Measurements from ENCODE around the gene DSC2.
"Not testable (repeated sequence)": the region's sequence is repeated elsewhere in the genome, so short reads cannot be mapped to it uniquely, and the experiment has no call there.

The DSC2 gene
- 0 to 0.14 reads per million in 2 donors for total RNA-seq

DNA sequence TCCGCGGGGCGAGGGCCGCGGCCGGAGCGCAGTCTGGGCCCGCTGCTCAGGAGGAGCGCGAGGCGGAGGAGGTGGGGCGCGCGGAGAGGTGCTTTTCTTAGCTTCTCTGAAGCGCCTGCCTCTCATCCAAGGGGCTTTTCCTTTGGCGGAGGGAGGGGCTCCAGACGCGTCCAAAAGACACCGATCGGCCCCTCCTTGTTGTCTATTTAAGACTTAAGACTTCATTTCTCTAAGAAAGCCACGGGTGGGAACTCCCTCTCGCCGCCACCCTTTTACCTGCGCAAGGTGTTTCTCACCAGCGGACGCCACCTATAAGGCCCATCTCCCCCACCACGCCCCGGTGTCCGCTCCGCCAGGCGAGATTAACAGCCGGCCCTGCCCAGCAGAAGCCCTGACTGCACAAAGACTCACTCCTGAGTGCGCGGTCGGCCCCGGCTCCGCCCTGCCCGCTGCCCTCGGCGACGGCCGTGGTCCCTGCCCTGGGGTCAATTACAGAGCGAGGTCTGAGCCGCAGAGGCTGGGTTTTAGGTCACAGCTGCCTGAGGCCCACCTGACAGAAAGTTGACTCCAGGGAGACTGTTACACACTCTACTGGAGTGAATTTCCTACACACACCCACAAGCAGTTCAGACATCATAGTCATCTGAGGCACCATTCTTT, at the start of gene DSC2:
DSC2 (minus strand) TSS at position 397 of the 660 bp plus-strand sequence. CDS start 450 bp downstream, outside the sequence.
- no peak for DNase-seq

DNA sequence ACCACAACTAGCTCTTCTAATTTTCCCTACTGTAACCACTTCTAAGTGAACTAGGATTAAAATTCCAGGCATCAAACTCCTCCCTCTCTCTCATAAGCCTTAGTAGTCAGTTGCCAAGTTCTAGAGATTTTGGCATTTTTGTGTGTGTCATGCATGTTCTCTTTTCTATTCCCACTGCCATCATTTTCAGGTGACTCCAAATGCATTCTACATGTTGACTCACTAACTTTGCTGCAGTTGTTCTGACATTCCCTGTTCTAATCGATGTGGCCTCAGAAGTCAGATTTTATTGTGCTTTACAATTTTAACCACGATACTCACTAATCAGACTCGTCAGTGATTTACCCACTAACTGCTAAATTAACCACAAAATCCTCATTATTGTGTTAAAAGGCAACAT, 47.1 kb upstream of the DSC2 start:
- DNase-seq: no peak

DNA sequence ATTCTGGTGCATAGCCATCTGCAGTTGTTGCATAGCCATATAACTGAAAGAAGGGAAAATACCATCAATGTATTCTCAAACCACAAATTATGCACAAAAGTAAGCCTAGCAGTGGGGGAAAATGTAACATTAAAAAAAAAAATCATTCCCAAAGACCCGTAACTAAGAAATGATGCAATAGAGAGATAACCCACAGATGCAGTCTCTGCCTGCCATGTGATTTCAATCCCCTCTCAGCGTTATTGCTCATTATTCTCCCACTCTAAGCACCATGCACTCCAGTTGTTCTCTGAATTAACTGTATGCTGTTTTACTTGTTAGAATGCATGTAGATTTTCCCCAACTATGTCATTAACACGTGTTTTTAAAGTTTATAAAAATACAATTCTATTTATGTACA, 46.4 kb upstream of the DSC2 start:
- DNase-seq: no peak

DNA sequence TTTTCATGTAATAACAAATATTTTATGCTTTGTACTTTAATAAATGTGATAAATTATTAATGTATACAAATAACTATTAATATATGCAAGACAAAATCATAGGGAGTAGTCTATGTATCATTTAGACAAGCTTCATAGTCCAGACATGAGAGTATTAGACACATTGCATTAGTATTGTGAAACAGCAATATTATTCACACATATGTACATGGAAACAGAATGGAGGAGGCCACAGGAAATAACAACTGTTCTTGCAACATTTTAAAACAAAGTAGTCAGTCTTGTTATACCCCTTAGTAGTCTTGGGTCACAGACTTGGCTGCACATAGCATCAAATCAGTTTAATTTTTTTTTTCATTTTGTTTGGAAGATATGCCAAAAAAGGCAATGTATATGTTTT, 44.6 kb upstream of the DSC2 start:
- no peak for DNase-seq

DNA sequence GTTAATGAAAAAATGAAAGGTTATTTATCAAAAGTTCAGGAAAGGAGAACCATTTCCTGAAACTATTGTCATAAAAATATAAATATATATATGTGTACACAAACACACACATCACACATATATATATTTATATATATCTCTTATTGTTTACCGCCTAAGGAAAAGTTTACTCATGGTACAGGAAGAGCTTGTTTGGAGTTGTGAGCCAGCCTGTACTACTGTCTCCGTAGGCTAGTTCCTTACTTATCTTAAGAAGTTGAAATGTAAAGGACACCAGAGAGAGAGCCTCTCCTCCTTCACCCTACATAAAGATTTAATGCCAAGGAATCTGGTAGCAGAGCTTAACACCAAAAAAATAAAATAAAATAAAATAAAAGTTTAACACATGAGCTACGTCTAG, 40.8 kb upstream of the DSC2 start:
- DNase-seq: no peak

DNA sequence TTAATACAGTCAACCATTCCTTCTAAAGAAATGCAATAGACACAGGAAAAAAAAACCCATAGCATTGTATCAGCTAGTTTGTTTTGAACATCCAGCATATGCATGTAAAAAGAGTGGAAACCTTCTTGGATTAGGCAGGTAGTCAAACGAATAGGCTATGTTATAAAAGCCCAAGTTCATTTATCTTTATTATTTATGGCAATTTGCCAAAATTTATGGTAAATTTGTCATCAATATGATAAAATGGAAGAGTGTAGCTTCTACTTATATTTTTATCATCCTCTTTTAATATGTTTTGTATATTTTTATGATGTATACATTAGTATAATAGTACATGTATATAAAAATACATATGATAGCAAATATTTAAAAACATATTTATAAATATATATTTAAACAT, 36.5 kb upstream of the DSC2 start:
- no peak for DNase-seq

DNA sequence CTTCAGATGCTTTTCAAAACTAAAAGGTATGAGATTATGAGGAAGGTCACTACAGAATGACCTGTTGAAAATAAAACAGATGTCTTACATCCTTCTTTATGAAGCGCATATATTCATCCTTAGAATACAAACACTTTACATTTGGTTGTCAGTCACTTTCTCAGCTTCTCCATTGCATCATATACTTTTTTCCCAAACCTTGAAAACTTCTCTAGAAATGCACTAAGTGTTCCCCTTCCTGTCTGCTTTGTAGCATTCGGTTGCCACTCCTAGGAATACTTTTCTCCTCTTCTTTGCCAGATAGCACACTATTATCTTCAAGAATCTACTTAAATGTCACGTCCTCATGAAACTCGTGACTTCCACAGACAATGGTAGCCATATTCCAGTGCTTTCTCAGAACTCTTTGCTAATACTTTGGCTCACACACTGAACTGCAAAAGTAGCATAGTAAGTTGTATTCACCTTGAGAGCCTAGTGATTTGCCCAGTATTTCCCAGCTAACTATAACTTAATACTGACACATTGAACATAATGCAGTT, 32.8 kb upstream of the DSC2 start:
- no peak for DNase-seq

DNA sequence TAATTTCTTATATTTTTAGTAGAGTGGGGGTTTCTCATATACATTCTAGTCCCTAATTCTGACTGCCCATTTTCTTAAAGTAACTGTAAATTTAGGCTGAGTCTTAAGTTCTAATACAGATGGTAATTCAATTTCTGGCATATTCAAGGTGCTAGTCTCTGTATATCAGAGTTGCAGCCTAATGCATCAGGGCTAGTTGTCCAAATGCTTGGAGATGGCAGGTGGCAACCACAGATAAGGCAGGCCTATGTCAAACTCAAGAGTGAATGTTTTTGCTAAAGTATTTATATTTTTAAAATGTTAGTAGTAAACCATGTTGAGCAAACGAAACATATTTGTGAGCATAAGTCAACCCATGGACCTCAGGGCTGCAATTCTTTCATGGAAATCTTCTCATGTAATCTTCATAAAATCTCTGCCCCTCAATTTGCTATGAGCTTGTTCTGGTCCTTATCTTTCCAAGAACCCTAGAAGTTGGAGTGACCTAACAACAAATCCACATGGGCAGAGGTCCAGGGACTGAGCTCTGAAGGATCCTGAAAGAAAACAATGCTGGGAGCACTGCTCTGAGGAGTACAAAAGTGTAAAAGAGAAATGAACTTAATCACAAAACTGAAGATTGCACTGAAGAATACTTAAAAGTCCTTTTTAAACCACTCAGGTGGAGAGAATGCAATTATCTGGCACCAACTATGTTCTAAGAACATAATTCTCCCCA, 27.3 kb upstream of the DSC2 start:
- no peak for DNase-seq

GRCh38 chr18:31125878-31126277, 23.7 kb upstream of the DSC2 start:
- DNase-seq: no peak

DNA sequence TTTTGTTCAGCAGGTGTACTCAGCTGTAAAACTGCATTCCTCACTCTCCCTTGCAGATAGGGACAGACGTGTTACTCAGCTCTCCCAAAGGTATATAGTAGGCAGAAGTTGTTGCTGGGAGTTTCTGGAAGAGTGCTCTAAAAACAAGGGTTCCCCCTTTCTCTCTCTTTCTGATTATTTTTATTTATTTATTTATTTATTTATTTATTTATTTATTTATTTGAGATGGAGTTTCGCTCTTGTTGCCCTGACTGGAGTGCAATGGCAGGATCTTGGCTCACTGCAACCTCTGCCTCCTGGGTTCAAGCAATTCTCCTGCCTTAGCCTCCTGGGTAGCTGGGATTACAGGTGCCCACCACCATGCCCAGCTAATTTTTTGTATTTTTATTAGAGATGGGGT, 20.9 kb upstream of the DSC2 start:
- not testable (repeated sequence) for DNase-seq

- DNase-seq: no peak
Observed at GRCh38 chr18:31120594-31120993, 18.4 kb upstream of the DSC2 start.

DNA sequence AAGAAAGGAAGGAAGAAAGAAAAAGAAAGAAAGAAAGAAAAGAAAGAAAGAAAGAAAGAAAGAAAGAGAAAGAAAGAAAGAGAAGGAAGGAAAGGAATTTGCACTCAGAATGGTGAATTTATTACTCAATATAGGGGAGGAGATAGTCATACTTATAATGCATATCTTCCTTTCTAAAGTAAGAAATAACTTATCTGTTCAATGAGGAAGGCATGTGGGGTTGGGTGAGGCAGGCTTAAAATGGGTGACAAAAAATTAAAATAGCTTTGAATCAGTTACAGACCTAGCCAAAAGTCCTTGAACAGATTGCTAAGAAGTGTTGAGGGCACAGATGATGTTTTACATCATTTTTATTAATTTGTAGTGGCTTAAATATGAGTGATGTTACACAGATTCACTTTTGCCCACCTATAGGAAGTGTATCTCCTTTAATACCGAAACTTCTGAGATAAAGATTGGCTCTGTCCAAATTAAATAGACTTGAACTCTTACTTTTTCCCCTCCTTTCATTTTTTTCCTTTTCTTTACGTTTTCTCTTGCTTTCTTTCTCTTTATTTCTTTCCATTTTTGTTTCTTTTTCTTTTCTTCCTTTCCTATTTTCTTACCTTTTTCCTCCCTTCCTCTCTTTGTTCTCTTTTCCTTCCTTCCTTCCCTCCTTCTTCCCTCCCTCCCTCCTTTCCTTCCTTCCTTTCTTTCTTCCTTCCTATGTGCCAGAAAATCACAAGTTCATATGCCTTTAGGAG, 14.8 kb upstream of the DSC2 start:
- DNase-seq: no peak

- no peak for DNase-seq
Observed at GRCh38 chr18:31112804-31113203, 10.6 kb upstream of the DSC2 start.

GRCh38 chr18:31105733-31106132, 3.5 kb upstream of the DSC2 start:
- DNase-seq: no peak

GRCh38 chr18:31104444-31104843, 2.2 kb upstream of the DSC2 start:
- DNase-seq: no peak

- DNase-seq: no peak
Observed at GRCh38 chr18:31103423-31103822, 1.2 kb upstream of the DSC2 start.

DNA sequence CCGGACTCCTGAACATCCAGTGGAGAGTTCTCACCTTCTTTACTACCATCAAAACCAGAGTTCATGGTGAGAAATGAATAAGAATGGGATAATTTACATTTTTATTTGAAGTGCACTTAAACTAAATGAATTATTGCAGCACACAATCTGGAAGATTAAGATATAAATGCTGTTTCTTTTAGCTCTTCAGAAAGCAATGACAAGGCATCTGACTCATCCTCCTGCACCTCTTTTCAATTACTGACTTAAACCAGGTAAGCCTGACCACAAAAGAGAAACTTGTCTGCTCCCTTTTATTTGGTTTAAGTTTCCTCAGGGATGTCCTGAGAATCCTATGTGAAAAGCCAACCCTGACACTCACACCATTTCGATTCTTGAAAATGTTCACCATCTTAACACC, 720 bp upstream of the DSC2 start:
- DNase-seq: no peak

DNA sequence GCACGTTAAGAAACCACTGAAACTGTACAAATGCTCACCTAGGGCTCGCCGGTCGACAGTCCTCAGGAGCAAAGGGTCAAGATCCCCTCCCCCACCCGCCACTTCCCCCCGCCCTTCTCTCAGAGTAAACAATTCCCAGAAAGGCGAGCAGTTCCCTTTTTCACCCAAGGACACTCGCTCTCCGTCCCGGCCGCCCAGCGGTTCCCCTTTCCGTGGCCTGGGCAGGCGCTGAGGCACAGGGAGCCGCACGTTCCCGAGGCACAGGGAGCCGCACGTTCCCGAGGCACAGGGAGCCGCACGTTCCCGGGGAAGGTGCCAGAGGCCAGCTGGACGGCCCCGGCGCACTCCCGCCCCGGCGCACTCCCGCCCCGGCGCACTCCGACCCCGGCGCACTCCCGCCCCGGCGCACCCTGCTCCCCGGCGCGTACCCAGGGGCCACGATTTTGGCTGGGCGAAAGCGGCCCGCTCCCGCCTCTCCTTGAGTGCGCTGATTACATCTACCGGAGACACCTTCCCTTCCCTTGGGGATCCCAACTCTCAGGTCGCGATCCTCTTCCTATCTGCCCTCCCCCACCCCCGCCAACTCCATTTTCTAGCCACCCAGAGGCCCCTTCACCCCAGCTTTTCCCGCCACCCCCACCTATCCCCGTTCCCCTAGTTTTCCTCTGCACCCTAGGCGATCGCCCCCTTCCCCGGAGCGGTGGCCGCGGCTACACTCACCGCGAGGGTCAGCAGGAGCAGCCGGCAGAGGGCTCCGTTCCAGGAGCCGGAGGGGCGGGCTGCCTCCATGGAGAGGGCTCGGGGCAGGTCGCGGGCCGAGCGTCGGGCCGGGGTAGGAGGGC, 817 bp downstream of the DSC2 start:
- DNase-seq: no peak

- DNase-seq: no peak
Observed at GRCh38 chr18:31100436-31101182, 1.6 kb downstream of the DSC2 start.

DNA sequence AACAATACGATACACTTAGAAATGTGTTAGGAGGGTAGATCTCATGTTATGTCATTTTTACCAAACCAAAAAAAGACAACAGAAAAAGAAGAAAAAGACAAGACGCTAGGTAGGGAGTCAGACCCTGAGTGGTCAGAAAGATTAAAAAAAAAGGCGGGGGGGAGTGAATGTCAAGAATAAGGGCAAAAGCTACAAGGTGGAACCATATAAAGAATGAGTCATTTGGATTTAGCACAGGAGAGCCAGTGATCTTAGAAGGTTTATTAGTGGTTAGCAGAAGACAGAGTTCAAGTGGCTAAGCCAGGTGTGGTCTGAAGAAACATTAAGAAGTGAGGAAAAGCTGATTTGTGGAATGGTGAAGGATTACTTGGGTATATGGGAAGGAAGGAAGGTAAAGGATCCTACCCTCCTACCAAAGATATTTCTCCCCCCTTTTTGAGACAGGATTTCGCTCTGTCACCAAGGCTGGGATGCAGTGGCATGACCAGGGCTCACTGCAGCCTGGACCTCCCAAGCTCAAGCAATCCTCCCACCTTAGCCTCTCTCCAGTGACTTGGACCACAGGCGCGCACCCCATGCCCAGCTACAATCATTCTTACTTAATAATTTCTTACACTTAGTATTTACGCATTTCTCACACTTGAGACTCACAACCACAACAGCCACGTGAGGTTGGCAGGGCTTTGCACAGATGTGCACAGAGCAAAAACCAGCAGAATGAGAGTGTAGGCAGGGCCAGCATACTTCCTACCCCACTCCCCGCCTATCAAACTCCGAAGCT, 2.6 kb downstream of the DSC2 start:
- DNase-seq: no peak

GRCh38 chr18:31098878-31099277, 3.3 kb downstream of the DSC2 start:
- DNase-seq: no peak

All from T-helper 9 cell (primary cell).